Measurements from ENCODE around the gene RAB26. TPM values are rescaled to one million over a fixed set of nuclear protein-coding genes. Genes with fewer than 3 reads are reported as not detected.

The RAB26 gene
- total and polyA plus RNA-seq, 2 of the 13 experiments (the other 11 are each of a cell fraction or from before 2014, with no cell fraction given), result 0.86 to 3.6 TPM

DNA sequence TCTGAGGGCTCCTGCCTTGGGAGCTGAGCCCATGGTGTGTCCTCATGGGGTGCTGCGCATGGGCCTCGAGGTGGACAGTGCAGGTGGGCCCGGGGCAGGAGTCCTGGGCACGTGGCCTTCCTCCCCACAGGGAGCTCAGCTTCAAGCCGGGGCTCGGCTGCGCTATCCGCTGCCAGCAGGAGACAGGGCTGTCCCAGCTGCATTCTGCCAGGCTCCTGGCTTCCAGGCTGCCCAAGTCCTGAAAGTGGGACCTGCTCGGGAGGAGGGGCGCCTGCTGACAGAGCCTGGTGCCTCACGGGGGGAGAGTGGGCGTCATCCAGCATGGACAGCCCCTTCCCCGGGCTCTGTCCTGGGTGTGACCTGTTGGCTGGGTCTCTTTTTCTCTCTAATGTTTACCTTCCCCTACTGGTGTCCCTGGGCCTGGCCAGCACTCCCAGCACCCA, 14.3 kb downstream of the RAB26 start (continued):
- TF ChIP-seq ZNF446 (CRISPR knock-in tag; IDR thresholded peaks at IDR 0.05), result no peak
- TF ChIP-seq, protein P1, sequence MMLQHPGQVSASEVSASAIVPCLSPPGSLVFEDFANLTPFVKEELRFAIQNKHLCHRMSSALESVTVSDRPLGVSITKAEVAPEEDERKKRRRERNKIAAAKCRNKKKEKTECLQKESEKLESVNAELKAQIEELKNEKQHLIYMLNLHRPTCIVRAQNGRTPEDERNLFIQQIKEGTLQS (CRISPR knock-in tag; IDR thresholded peaks at IDR 0.05), result no peak
- no peak for TF ChIP-seq FOXA1 (IDR thresholded peaks at IDR 0.05)
- TF ChIP-seq FOXA1 (CRISPR knock-in tag; IDR thresholded peaks at IDR 0.05), result 0 out of 2 replicates have a peak, but pooled peaks have one; percentile 2
- no peak for TF ChIP-seq ZNF30 (CRISPR knock-in tag; IDR thresholded peaks at IDR 0.05)
- no peak for TF ChIP-seq HNF4A (CRISPR knock-in tag; IDR thresholded peaks at IDR 0.05)
- no peak for TF ChIP-seq XBP1 (CRISPR knock-in tag; IDR thresholded peaks at IDR 0.05)
- no peak for TF ChIP-seq ZNF678 (CRISPR knock-in tag; IDR thresholded peaks at IDR 0.05)
- TF ChIP-seq ZNF549 (CRISPR knock-in tag; IDR thresholded peaks at IDR 0.05), result no peak
- TF ChIP-seq MATR3 (CRISPR knock-in tag; IDR thresholded peaks at IDR 0.05), result no peak
- no peak for TF ChIP-seq ZNF530 (CRISPR knock-in tag; IDR thresholded peaks at IDR 0.05; ENCODE audit: low read depth)
- TF ChIP-seq FOXM1 (CRISPR knock-in tag; IDR thresholded peaks at IDR 0.05), result no peak
- TF ChIP-seq SAP130 (CRISPR knock-in tag; IDR thresholded peaks at IDR 0.05; ENCODE audit: low read depth), result peak; percentile 19; the same call in 1 of the 2 replicates
- TF ChIP-seq NR1H2 (CRISPR knock-in tag; IDR thresholded peaks at IDR 0.05; ENCODE audit: borderline replicate concordance, low read depth), result 0 out of 2 replicates have a peak, but pooled peaks have one; percentile 30
- TF ChIP-seq PBX2 (CRISPR knock-in tag; IDR thresholded peaks at IDR 0.05), result no peak
- peak; percentile 50; the same call in 1 of the 2 replicates for TF ChIP-seq HOXA3 (CRISPR knock-in tag; IDR thresholded peaks at IDR 0.05)
- no peak for TF ChIP-seq PHF20 (CRISPR knock-in tag; IDR thresholded peaks at IDR 0.05)
- no peak for TF ChIP-seq TBL1XR1 (IDR thresholded peaks at IDR 0.05; ENCODE audit: borderline replicate concordance, low read length, partially characterized antibody)
- no peak for TF ChIP-seq SRSF9 (IDR thresholded peaks at IDR 0.05; ENCODE audit: borderline replicate concordance, insufficient read depth, low read depth, low read length, poor library complexity, severe bottlenecking)
- TF ChIP-seq ZFX (CRISPR knock-in tag; IDR thresholded peaks at IDR 0.05; ENCODE audit: low read depth), result no peak; the same call in 1 of the 2 replicates
- TF ChIP-seq ZNF660 (CRISPR knock-in tag; IDR thresholded peaks at IDR 0.05; ENCODE audit: borderline replicate concordance, low read depth), result no peak
- no peak for TF ChIP-seq ZSCAN20 (CRISPR knock-in tag; IDR thresholded peaks at IDR 0.05; ENCODE audit: borderline replicate concordance)
- 0 out of 2 replicates have a peak, but pooled peaks have one; percentile 20 for TF ChIP-seq BORCS8-MEF2B (CRISPR knock-in tag; IDR thresholded peaks at IDR 0.05)
- TF ChIP-seq ZBED4 (CRISPR knock-in tag; IDR thresholded peaks at IDR 0.05; ENCODE audit: borderline replicate concordance), result no peak
- no peak for TF ChIP-seq THAP8 (CRISPR knock-in tag; IDR thresholded peaks at IDR 0.05; ENCODE audit: borderline replicate concordance)
- peak; percentile 48; the same call in 1 of the 2 replicates for TF ChIP-seq RNF2 (conservative IDR thresholded peaks at IDR 0.05; ENCODE audit: low read depth)
- TF ChIP-seq TCF7 (IDR thresholded peaks at IDR 0.05; ENCODE audit: low read depth), result no peak
